PC-9 (cell line): ENCODE data around the gene PDXDC1.
"Not testable (repeated sequence)": the region's sequence is repeated elsewhere in the genome, so short reads cannot be mapped to it uniquely, and the experiment has no call there.

Experiments used
- CTCF ChIP-seq: fragments of 200-600 bp; sonication (generic); conservative IDR thresholded peaks from 2 replicates; pipeline ENCODE4 v1.6.1; 2017; ENCODE audit warnings: mixed run types, antibody characterized with exemption, mild to moderate bottlenecking, moderate library complexity
- EZH2 ChIP-seq: fragments of 200-600 bp; sonication (generic); IDR thresholded peaks from 2 replicates; pipeline ENCODE4 v1.8.0; 2017; ENCODE audit warnings: antibody characterized with exemption, low read depth

GRCh38 chr16:15008647-15009046 is 33.8 kb downstream of the PDXDC1 start:
- not testable (repeated sequence) for TF ChIP-seq CTCF, EZH2
